Thymus (tissue), 11 donors: Measurements from ENCODE around the gene ETV6. TPM values are rescaled to one million over a fixed set of nuclear protein-coding genes. Genes with fewer than 3 reads are reported as not detected.
A peak's percentile ranks its signal among the peaks of the same experiment; 100 is the strongest.
"Not testable (repeated sequence)": the region's sequence is repeated elsewhere in the genome, so short reads cannot be mapped to it uniquely, and the experiment has no call there.

Source experiments
- DNase-seq, 9 donors: peaks; one replicate each; pipeline ENCODE4 v3.0.0-alpha.2; 2013; ENCODE audit warnings: low spot score in 9 of 9, low read depth in 6 of 9, missing footprints in 1 of 9
- H3K27ac ChIP-seq, 2 donors: one replicate each; pipeline ENCODE4 v1.5.1; 2013; ENCODE audit warnings: control low read depth in 1 of 2, low read depth in 1 of 2, low read length in 1 of 2, mild to moderate bottlenecking in 1 of 2, moderate library complexity in 1 of 2
- H3K27me3 ChIP-seq, 2 donors: one replicate each; pipeline ENCODE4 v1.5.1; 2013; ENCODE audit warnings: low read length in 1 of 2; ENCODE audit not compliant: control insufficient read depth in 2 of 2, insufficient read depth in 1 of 2
- H3K36me3 ChIP-seq, 2 donors: one replicate each; pipeline ENCODE4 v1.5.1; 2013; ENCODE audit warnings: low read length in 1 of 2, mild to moderate bottlenecking in 1 of 2, moderate library complexity in 1 of 2; ENCODE audit not compliant: control insufficient read depth in 2 of 2, insufficient read depth in 2 of 2
- H3K4me1 ChIP-seq, 2 donors: one replicate each; pipeline ENCODE4 v1.5.1; 2013; ENCODE audit warnings: low read length in 2 of 2; ENCODE audit not compliant: control insufficient read depth in 2 of 2, insufficient read depth in 2 of 2
- H3K4me3 ChIP-seq, 2 donors: one replicate each; pipeline ENCODE4 v1.5.1; 2013; ENCODE audit warnings: low read length in 2 of 2, control low read depth in 1 of 2, mild to moderate bottlenecking in 1 of 2
- H3K9me3 ChIP-seq, 2 donors: one replicate each; pipeline ENCODE4 v1.5.1; 2013; ENCODE audit warnings: low read length in 1 of 2, mild to moderate bottlenecking in 1 of 2; ENCODE audit not compliant: control insufficient read depth in 2 of 2, insufficient read depth in 1 of 2
- WGBS: extraction: QIAGEN DNeasy Blood & Tissue Kit; methylation state at CpG from one replicate; pipeline ENCODE4 v1.1.7; 2013; 5-methylcytosine and 5-hydroxymethylcytosine counted together
- polyA plus RNA-seq: library from polyadenylated mRNA; stranded (reverse); fragments of 200-250 nt; gene quantifications from one replicate; pipeline ENCODE4 v1.2.3, GENCODE V29; 2013
- total RNA-seq: library from RNA; stranded (reverse); fragments of 120-200 nt; gene quantifications from one replicate; pipeline ENCODE4 v1.2.4, GENCODE V29; 2013
- donor health status: healthy.

ETV6 gene
- total and polyA plus RNA-seq, 2 donors: 15.0 to 18.3 TPM

DNA sequence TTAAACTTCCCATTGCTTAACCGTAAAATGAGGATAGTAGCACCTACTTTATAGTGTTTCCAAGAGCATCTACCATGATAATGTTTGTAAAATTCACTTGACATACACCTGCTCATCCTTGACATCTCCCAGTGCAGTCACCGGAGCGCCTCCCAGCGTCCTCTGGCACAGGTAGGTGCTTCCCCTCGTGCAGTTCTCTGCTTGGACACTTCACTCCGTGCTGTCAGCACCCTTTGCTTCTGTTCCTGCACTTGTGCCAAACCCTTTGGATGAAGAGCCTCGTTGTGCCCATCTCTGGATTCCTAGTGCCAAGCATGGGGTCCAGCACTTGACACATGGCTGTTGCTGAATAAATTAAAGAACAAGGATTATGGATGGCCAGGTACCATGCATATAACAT is 28.3 kb downstream of the ETV6 start:
- DNase-seq: no peak
- 95% methylated on average over 7 of the region's 7 CpGs for WGBS
- H3K4me1 ChIP-seq: peaks cover 48 to 64% of the 10 kb centered on the region in 2 donors
- peaks cover 0 to 31% of the 10 kb centered on the region in 2 donors for H3K36me3 ChIP-seq
- no peak overlapping the region for H3K4me3 ChIP-seq
- no peak overlapping the region for H3K27ac ChIP-seq
- no peaks in the 10 kb centered on the region for H3K9me3 ChIP-seq
- no peaks in the 10 kb centered on the region for H3K27me3 ChIP-seq

DNA sequence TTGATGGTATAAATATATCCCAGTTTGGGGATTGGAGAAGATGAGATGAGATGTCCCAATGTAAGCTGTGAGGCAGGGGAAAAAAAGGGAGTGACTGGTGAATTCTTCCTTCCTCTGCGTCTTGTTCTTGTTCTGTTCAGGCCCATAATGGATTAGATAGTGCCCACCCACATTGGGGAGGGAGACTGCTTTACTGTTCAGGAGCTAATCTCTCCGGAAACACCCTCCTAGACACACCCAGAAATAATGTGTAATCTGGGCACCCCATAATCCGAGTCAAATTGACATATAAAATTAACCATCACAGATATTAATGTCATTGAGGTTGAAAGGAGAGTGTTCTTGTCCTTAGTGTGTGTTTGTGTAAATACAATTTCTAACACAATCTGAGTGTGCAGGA is 29.3 kb downstream of the ETV6 start:
- H3K4me3 ChIP-seq: no peak overlapping the region
- no peaks in the 10 kb centered on the region for H3K27me3 ChIP-seq
- H3K4me1 ChIP-seq: peaks cover 40 to 56% of the 10 kb centered on the region in 2 donors
- H3K36me3 ChIP-seq: peaks cover 0 to 33% of the 10 kb centered on the region in 2 donors
- H3K27ac ChIP-seq: peak overlapping the region in 1 of 2 donors; percentile 45
- 97% methylated on average over 3 of the region's 3 CpGs for WGBS
- no peaks in the 10 kb centered on the region for H3K9me3 ChIP-seq
- DNase-seq: no peak

DNA sequence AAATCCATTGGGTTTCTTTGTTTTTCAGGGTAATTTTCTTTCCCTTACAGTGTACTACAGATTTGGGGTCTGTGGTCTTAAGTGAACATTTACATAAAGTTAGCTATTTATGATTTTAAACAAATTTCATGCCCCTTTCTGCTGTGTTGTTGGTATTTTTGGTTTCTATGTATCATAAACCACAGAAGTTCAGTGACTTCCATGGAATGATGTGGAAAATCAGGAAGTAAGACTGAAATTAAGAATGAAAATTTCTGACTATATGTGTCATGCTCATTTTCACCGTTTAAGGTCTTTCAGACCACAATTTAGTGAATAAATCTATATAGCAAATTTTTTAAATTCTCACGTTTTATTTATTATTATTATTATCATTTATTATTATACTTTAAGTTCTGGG is 31.7 kb downstream of the ETV6 start:
- Histone ChIP-seq H3K27me3 (no peaks in the 10 kb centered on the region), H3K4me3 (no peak overlapping the region), H3K36me3 (peaks cover 0 to 33% of the 10 kb centered on the region in 2 donors), H3K4me1 (peaks cover 23 to 40% of the 10 kb centered on the region in 2 donors), H3K27ac (no peak overlapping the region), H3K9me3 (no peaks in the 10 kb centered on the region)
- 77% methylated on average over 2 of the region's 2 CpGs for WGBS
- no peak for DNase-seq

DNA sequence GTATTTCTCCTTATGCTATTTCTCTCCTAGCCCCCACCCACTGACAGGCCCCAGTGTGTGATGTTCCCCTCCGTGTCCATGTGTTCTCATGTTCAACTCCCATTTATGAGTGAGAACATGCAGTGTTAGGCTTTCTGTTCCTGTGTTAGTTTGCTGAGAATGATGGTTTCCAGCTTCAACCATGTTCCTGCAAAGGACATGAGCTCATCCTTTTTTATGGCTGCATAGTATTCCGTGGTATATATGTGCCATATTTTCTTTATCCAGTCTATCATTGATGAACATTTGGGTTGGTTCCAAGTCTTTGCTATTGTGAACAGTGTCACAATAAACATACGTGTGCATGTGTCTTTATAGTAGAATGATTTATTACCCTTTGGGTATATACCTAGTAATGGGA is 32.2 kb downstream of the ETV6 start:
- H3K9me3 ChIP-seq, H3K4me3 ChIP-seq, DNase-seq, H3K27me3 ChIP-seq, H3K27ac ChIP-seq: not testable (repeated sequence)
- Histone ChIP-seq H3K4me1 (peaks cover 18 to 39% of the 10 kb centered on the region in 2 donors), H3K36me3 (peaks cover 0 to 33% of the 10 kb centered on the region in 2 donors)
- WGBS: over 99% methylated on average over 3 of the region's 3 CpGs

DNA sequence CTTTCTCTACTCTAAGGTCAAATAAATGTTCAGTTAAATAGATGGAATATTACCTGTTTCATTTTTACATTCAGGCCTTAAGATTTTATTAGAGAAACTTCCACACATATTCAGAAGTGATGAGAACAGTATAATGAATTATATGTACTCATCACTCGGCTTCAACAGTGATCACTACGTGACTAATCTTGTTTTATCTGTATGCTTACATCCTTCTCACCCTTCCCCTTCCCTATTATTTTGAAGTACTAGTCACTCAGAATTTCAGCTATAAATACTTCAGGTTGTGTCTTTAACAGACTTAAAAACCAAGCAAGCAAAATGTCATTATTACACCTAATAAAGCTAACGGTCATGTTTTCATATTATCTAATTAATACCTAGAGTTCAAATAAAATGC is 34.9 kb downstream of the ETV6 start:
- no peak overlapping the region for H3K27ac ChIP-seq
- WGBS: 91% methylated on average over 3 of the region's 3 CpGs

DNA sequence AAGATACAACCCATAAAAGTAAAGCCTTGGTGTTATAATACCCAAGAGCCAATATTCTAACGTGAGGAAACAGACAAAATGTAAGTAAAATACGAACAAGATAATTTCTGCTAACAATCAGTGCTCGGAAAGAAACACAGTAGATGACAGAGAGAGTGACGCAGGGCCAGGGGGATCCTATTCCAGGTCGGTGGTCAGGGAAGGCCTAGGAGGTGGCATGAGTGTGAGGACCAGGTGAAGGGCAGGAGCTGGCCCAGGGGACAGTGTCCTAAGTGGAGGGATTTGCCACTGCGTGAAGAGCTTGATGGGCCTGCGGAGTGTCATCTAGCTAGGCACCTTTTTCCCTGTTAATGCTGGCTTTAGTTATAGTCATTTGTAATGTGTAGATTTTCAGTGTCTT is 35.3 kb downstream of the ETV6 start:
- Histone ChIP-seq H3K27ac (no peak overlapping the region), H3K4me1 (peaks cover 25 to 33% of the 10 kb centered on the region in 2 donors), H3K27me3 (no peaks in the 10 kb centered on the region), H3K4me3 (no peak overlapping the region), H3K9me3 (no peaks in the 10 kb centered on the region), H3K36me3 (peaks cover 3 to 13% of the 10 kb centered on the region in 2 donors)
- WGBS: 95% methylated on average over 7 of the region's 7 CpGs
- DNase-seq: no peak

More for the DNA sequence above, 34.9 kb downstream of the ETV6 start:
- Histone ChIP-seq H3K27me3 (no peaks in the 10 kb centered on the region), H3K36me3 (peaks cover 3 to 16% of the 10 kb centered on the region in 2 donors), H3K4me1 (peaks cover 21 to 33% of the 10 kb centered on the region in 2 donors), H3K4me3 (no peak overlapping the region), H3K9me3 (no peaks in the 10 kb centered on the region)
- no peak for DNase-seq

DNA sequence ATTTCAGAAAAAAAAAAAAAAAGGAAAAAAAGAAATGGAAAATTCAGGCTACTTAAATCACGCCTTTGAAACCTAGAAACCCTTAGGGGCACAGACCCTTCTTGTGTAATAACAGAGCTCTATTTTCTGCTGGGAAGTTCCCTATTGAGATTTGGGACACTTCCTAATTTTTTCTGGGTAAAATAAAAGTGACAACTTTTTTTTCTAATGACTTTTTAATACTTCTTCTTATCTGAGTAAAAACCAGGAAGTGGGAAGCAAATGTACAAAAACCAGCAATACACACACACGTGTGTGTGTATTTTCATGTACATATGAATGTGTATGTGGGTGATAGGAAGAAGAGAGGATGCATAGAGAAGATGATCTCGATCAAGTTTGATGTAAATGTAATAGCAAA is 35.8 kb downstream of the ETV6 start:
- no peak overlapping the region for H3K4me3 ChIP-seq
- H3K36me3 ChIP-seq: peaks cover 3 to 11% of the 10 kb centered on the region in 2 donors
- no peak overlapping the region for H3K27ac ChIP-seq
- H3K27me3 ChIP-seq: no peaks in the 10 kb centered on the region
- WGBS: 61% methylated on average over 3 of the region's 3 CpGs
- H3K4me1 ChIP-seq: peaks cover 28 to 36% of the 10 kb centered on the region in 2 donors
- no peaks in the 10 kb centered on the region for H3K9me3 ChIP-seq
- no peak for DNase-seq

DNA sequence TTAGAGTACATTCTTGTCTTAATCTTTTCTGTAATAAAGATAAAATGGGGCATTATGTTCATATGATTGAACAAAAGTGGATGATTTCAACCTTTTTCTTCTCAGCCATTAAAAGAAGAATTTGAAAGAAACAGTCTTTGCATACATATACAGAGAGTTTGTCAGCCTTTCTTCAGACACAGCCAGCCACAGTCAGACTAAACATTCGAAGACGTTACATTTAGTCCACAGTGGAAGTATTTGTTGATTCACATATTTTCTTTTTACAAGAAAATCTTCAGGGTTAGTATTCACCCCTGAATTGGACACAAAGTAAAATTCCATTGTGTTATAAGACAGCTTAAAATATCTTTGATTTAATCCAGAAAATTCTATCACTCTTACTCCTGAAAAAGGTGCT is 36.2 kb downstream of the ETV6 start:
- Histone ChIP-seq H3K4me3 (no peak overlapping the region), H3K27me3 (no peaks in the 10 kb centered on the region), H3K4me1 (peaks cover 28 to 39% of the 10 kb centered on the region in 2 donors), H3K27ac (no peak overlapping the region), H3K36me3 (peaks cover 3 to 7% of the 10 kb centered on the region in 2 donors), H3K9me3 (no peaks in the 10 kb centered on the region)
- WGBS: 86% methylated on average over 2 of the region's 2 CpGs
- DNase-seq: no peak

DNA sequence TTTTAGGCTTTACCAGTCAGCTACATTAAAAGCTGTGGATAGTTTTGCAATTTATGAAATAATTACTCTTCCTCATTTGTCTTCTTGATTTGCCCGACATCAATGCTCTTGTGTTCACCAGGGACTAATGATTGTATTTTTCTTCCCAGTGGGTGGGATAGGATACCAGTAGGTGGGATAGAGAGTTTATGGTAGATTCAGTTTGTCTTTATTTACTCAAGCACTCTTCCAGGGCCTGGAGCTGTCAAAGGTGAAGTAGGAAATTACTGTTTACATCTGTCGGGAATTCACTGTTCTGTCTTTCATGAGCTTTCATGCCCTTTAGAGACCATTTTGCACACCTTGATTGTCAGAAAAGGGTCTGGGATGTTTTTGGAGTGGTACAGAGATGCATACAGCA is 36.6 kb downstream of the ETV6 start:
- 97% methylated on average over 2 of the region's 2 CpGs for WGBS
- H3K4me1 ChIP-seq: peaks cover 24 to 43% of the 10 kb centered on the region in 2 donors

DNA sequence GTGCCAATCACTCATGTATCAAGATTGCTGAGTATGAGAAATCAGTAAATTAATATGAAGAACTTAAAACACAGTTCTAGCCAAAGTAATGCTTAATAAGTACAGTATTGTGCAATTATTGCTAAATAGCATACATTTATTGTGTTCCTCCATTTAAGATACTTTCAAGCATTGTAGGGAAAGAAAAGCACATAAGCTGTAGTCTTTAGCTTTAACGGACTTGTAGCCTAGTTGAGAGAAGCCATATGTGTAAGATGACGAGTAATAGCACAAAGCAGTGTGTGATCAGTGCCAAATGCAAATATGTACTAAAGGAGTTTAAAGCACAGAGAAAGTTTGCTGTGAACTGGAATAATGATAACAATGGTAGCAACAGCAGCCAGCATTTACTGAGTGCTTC is 38.1 kb downstream of the ETV6 start:
- H3K27ac ChIP-seq: no peak overlapping the region
- 95% methylated on average over 2 of the region's 2 CpGs for WGBS
- no peaks in the 10 kb centered on the region for H3K9me3 ChIP-seq
- no peak for DNase-seq
- H3K27me3 ChIP-seq: no peaks in the 10 kb centered on the region
- peaks cover 3 to 9% of the 10 kb centered on the region in 2 donors for H3K36me3 ChIP-seq
- no peak overlapping the region for H3K4me3 ChIP-seq
- peaks cover 24 to 43% of the 10 kb centered on the region in 2 donors for H3K4me1 ChIP-seq

More for the DNA sequence above, 36.6 kb downstream of the ETV6 start:
- Histone ChIP-seq H3K27ac (no peak overlapping the region), H3K4me3 (no peak overlapping the region), H3K9me3 (no peaks in the 10 kb centered on the region), H3K36me3 (peaks cover 3 to 5% of the 10 kb centered on the region in 2 donors), H3K27me3 (no peaks in the 10 kb centered on the region)
- no peak for DNase-seq
